Upper lobe of right lung (tissue), 1 donor: ENCODE data around the gene TMCC3. TPM values are rescaled to one million over a fixed set of nuclear protein-coding genes. Genes with fewer than 3 reads are reported as not detected.

ENCODE experiments used
- ATAC-seq: fragments of 200-7000 bp; cut with Tn5 transposase; one replicate; pipeline ENCODE4 v1.9.1; 2020; ENCODE audit warnings: mild to moderate bottlenecking, moderate library complexity
- DNase-seq: peaks from one replicate; pipeline ENCODE4 v3.0.0-alpha.2; 2020
- H3K27ac ChIP-seq: fragments of 200-600 bp; one replicate; pipeline ENCODE4 v1.8.0; 2022
- H3K27me3 ChIP-seq: fragments of 200-600 bp; one replicate; pipeline ENCODE4 v1.8.0; 2022; ENCODE audit warnings: mild to moderate bottlenecking
- H3K36me3 ChIP-seq: fragments of 200-600 bp; one replicate; pipeline ENCODE4 v1.8.0; 2022
- H3K4me1 ChIP-seq: fragments of 200-600 bp; one replicate; pipeline ENCODE4 v1.8.0; 2022
- H3K4me3 ChIP-seq: fragments of 200-600 bp; one replicate; pipeline ENCODE4 v1.8.0; 2022; ENCODE audit warnings: mild to moderate bottlenecking
- H3K9me3 ChIP-seq: fragments of 200-600 bp; one replicate; pipeline ENCODE4 v1.8.0; 2022
- intact Hi-C: fragments of 100-400 bp; cut with DNase I; formaldehyde crosslinking; loops from one replicate; pipeline ENCODE4 v1.11.0; 2022
- total RNA-seq: library from RNA; stranded (reverse); fragmentation: NEBNext Ultra II Directional; extraction: Animal tissue kit (Norgen Biotek cat#: 25700); gene quantifications from one replicate; pipeline ENCODE4 v1.2.1, GENCODE V29; 2021
- TF ChIP-seq, protein P1 (sequence below): fragments of 200-600 bp; IDR thresholded peaks from one replicate; pipeline ENCODE4 v1.8.0; 2022; ENCODE audit warnings: antibody characterized with exemption
- donor health status: DM: no; HTN: yes; CAD: no; lungs with severe emphysema.

TMCC3 gene
- total RNA-seq, 1 donor from 2014 or later, result 11.3 TPM

DNA sequence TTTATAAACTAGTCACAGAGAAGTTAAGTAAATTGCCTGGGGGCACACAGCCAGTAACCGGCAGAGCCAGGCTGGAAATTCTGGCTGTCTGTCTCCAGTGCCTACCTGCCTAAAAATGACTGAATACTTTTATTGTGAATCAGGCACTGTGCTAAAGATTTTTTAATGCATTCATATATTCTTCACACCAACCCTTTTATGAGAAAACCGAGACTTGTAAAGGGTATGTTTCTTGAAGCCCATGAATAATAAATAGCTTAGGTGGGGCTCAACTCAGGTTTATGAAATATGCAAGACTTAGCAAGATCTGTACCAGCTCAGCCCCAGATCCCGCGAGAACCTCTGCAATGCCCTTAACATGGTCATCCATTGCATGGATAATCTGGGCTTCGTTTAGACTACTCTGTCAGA lies 60.8 kb downstream of the TMCC3 start:
- Histone ChIP-seq H3K9me3 (no peaks in the 10 kb centered on the region), H3K36me3 (no peaks in the 10 kb centered on the region), H3K27ac (no peak overlapping the region), H3K4me3 (no peak overlapping the region), H3K4me1 (peaks cover 12% of the 10 kb centered on the region), H3K27me3 (no peaks in the 10 kb centered on the region)
- DNase-seq (no peak), ATAC-seq (no peak)
- TF ChIP-seq, protein P1, sequence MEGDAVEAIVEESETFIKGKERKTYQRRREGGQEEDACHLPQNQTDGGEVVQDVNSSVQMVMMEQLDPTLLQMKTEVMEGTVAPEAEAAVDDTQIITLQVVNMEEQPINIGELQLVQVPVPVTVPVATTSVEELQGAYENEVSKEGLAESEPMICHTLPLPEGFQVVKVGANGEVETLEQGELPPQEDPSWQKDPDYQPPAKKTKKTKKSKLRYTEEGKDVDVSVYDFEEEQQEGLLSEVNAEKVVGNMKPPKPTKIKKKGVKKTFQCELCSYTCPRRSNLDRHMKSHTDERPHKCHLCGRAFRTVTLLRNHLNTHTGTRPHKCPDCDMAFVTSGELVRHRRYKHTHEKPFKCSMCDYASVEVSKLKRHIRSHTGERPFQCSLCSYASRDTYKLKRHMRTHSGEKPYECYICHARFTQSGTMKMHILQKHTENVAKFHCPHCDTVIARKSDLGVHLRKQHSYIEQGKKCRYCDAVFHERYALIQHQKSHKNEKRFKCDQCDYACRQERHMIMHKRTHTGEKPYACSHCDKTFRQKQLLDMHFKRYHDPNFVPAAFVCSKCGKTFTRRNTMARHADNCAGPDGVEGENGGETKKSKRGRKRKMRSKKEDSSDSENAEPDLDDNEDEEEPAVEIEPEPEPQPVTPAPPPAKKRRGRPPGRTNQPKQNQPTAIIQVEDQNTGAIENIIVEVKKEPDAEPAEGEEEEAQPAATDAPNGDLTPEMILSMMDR, result no peak
- intact Hi-C loops, result no loop called here

DNA sequence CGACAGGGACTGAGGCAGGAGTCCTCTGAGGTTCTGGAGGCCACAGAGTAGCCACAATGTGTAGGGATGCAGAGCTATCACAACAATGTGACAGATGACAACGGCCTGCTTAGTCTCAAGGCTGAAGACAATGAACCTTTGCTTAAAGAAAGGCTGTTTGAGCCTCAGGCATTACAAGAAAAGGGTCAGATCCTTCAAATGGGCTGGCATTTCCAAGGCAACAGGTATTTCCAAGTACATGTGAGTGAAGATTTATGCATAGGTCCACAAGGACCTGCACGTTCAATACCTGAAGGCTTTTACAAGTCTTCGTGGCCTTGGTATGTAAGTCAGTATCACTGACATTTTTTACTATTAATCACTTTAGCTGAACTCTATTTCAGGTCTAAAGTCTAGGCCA lies 62.0 kb downstream of the TMCC3 start:
- TF ChIP-seq, protein P1, result no peak
- no peak overlapping the region for H3K4me3 ChIP-seq
- peaks cover 12% of the 10 kb centered on the region for H3K4me1 ChIP-seq
- intact Hi-C loops, result no loop called here
- H3K9me3 ChIP-seq, result no peaks in the 10 kb centered on the region
- no peak for DNase-seq
- no peaks in the 10 kb centered on the region for H3K27me3 ChIP-seq
- ATAC-seq, result no peak
- H3K27ac ChIP-seq, result no peak overlapping the region
- no peaks in the 10 kb centered on the region for H3K36me3 ChIP-seq

DNA sequence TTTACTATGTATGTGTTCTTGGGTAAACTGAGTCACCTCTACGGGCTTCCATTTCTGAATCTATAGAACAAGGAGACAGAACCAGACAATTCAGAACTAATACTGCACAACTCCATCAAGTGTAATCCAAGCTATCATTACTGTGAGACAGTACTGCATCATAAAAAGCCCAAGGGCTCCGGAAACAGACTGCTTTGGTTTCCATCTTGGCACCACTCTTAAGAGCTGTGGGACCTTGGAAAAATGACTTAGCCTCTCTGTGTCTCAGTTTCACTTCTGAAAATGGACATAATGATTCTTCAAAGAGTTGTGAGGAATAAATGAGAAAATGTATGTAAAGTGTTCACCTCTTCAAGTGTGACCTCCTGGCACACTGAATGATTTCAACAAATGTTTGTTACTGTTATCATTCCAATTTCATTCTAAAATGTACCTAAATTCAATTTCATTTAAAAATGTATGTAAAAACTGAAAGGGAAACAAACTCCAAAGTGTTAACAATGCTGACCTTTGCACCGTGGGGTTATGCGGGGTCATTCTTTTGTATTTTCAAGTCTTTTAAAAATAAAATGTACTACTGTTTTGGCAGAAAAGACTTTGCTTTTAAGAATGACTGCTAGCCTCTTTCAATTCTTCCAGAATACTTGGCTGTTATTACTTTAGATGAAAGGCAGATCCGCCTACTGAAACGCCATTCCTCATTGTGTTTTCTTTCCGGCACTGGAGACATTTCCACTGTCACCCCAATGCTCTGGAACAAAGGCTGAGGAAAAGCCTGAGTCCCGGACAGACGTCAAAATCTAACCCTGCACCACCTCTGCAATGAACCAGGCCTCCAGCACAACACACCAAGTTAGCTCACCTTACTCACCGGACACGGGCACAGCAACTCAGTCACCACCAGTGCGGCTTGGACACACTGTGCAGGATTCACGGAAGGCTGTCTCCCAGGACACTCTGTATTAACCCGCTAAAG lies 62.8 kb downstream of the TMCC3 start:
- intact Hi-C loops, result no loop called here
- no peak for DNase-seq

DNA sequence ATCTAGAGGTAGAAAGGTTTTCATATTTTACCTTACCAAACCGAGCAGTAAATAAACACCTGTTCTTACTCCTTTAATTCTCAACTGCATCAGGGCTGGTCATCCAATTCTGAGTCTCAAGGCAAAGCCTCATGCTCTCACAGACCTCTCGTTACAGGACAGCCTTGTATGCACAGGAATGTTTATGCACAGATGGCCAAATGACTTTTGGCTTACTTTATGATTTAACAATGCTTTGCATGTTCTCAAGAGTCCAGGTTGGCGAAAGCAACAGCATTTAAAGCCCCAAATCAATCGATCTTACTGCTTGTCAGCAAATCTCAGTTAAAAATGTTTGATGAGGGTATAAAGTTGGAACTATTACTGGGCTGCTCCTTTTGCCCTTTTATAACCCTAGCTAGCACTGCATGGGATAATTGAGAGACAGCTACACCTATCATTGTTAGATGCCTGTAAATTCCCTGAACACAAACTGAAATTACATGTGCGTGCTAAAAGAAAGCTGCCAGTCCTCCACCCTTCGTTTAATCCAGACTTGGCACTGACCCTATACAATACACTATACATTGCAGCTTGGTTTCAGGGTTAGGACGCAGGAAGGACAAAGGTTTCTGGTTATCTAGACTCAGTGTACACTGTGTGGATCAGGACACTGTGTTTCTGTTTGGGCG lies 63.6 kb downstream of the TMCC3 start:
- DNase-seq, result no peak
- peaks cover 12% of the 10 kb centered on the region for H3K4me1 ChIP-seq
- H3K9me3 ChIP-seq, result no peaks in the 10 kb centered on the region
- intact Hi-C loops, result no loop called here
- no peaks in the 10 kb centered on the region for H3K36me3 ChIP-seq
- H3K4me3 ChIP-seq, result no peak overlapping the region
- no peak for ATAC-seq
- TF ChIP-seq, protein P1, result no peak
- H3K27me3 ChIP-seq, result no peaks in the 10 kb centered on the region
- peak overlapping the region; percentile 20 for H3K27ac ChIP-seq

More for the DNA sequence above, 62.8 kb downstream of the TMCC3 start:
- Histone ChIP-seq H3K4me3 (no peak overlapping the region), H3K9me3 (no peaks in the 10 kb centered on the region), H3K27me3 (no peaks in the 10 kb centered on the region), H3K4me1 (peaks cover 12% of the 10 kb centered on the region), H3K27ac (peak overlapping the region; percentile 20), H3K36me3 (no peaks in the 10 kb centered on the region)
- TF ChIP-seq, protein P1, result no peak
- ATAC-seq, result peak; percentile 50

DNA sequence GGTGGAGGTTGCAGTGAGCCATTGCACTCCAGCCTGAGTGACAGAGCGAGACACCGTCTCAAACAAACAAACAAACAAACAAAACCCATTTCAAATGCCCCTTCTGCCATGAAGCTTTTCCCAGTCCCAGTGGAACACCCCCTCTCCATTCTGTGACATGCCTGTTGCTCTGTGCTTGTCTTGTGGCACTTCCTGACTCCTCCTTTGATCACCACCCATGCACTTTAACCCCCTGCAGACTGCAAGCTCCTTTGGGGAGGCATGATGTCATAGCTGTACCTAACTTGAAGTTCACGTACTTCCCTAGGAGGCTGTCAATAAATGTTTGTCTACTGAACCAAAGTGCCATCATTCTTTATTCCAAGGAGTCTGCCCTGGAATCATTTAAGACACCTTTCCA lies 64.7 kb downstream of the TMCC3 start:
- Histone ChIP-seq H3K27ac (no peak overlapping the region), H3K36me3 (no peaks in the 10 kb centered on the region), H3K27me3 (no peaks in the 10 kb centered on the region), H3K4me1 (peaks cover 12% of the 10 kb centered on the region), H3K9me3 (no peaks in the 10 kb centered on the region), H3K4me3 (no peak overlapping the region)
- TF ChIP-seq, protein P1, result no peak
- DNase-seq (no peak), ATAC-seq (no peak)
- intact Hi-C loops, result no loop called here
